Measurements from ENCODE around the gene HSD11B2. TPM values are rescaled to one million over a fixed set of nuclear protein-coding genes. Genes with fewer than 3 reads are reported as not detected.

Gene HSD11B2
- total and polyA plus RNA-seq, 3 donors from 2014 or later: 4.9 to 11.5 (median 7.7) TPM

- no peaks in the 10 kb centered on the region for H3K9me3 ChIP-seq
- H3K4me3 ChIP-seq: no peak overlapping the region
- no peaks in the 10 kb centered on the region for H3K36me3 ChIP-seq (ENCODE audit: low read depth, missing control alignments)
- intact Hi-C loops (cut with DNase I; ENCODE audit: low total_unique reads): no loop called here
- 90 to 95% methylated on average over 8 of the region's 8 CpGs for WGBS, 2 donors
- H3K27me3 ChIP-seq: no peaks in the 10 kb centered on the region
- H3K27ac ChIP-seq: no peak overlapping the region
- DNase-seq: no peak
- no peak for TF ChIP-seq CTCF (IDR thresholded peaks at IDR 0.05)
- no peak for TF ChIP-seq POLR2A (IDR thresholded peaks at IDR 0.05)
- peaks cover under 1% of the 10 kb centered on the region for H3K4me1 ChIP-seq
Measured at GRCh38 chr16:67387479-67388079, 43.3 kb upstream of the HSD11B2 start.

GRCh38 chr16:67388191-67388590 lies 42.7 kb upstream of the HSD11B2 start:
- Histone ChIP-seq H3K4me1 (peaks cover 6% of the 10 kb centered on the region), H3K27me3 (no peaks in the 10 kb centered on the region), H3K27ac (no peak overlapping the region), H3K4me3 (no peak overlapping the region), H3K36me3 (ENCODE audit: low read depth, missing control alignments) (no peaks in the 10 kb centered on the region), H3K9me3 (no peaks in the 10 kb centered on the region)
- no peak for DNase-seq
- WGBS, 2 donors: 86 to 89% methylated on average over 3 to 8 of the region's 8 CpGs
- intact Hi-C loops (cut with DNase I; ENCODE audit: low total_unique reads): no loop called here
- no peak for TF ChIP-seq POLR2A (IDR thresholded peaks at IDR 0.05)
- TF ChIP-seq CTCF (IDR thresholded peaks at IDR 0.05): no peak

- Histone ChIP-seq H3K27ac (no peak overlapping the region), H3K27me3 (no peaks in the 10 kb centered on the region), H3K4me1 (peaks cover 7% of the 10 kb centered on the region), H3K9me3 (no peaks in the 10 kb centered on the region), H3K36me3 (ENCODE audit: low read depth, missing control alignments) (no peaks in the 10 kb centered on the region), H3K4me3 (no peak overlapping the region)
- no peak for DNase-seq
- WGBS, 2 donors: 100% methylated on average over 1 to 2 of the region's 2 CpGs
- intact Hi-C loops (cut with DNase I; ENCODE audit: low total_unique reads): no loop called here
- TF ChIP-seq POLR2A (IDR thresholded peaks at IDR 0.05): no peak
- TF ChIP-seq CTCF (IDR thresholded peaks at IDR 0.05): no peak
Measured at GRCh38 chr16:67388591-67388990, 42.3 kb upstream of the HSD11B2 start.

- Histone ChIP-seq H3K4me3 (no peak overlapping the region), H3K27ac (no peak overlapping the region), H3K36me3 (ENCODE audit: low read depth, missing control alignments) (no peaks in the 10 kb centered on the region), H3K9me3 (no peaks in the 10 kb centered on the region), H3K4me1 (peaks cover 13% of the 10 kb centered on the region), H3K27me3 (no peaks in the 10 kb centered on the region)
- no peak for TF ChIP-seq POLR2A (IDR thresholded peaks at IDR 0.05)
- no peak for TF ChIP-seq CTCF (IDR thresholded peaks at IDR 0.05)
- no peak for DNase-seq
- 82 to 86% methylated on average over 24 to 27 of the region's 27 CpGs for WGBS, 2 donors
- intact Hi-C loops (cut with DNase I; ENCODE audit: low total_unique reads): no loop called here
Measured at GRCh38 chr16:67389911-67390815, 40.8 kb upstream of the HSD11B2 start.
